Measurements from ENCODE around the gene PLCB2. TPM values are rescaled to one million over a fixed set of nuclear protein-coding genes. Genes with fewer than 3 reads are reported as not detected.

Gene PLCB2
- total RNA-seq, 4 donors from 2014 or later = 0.34 to 3.0 (median 2.0) TPM

DNA sequence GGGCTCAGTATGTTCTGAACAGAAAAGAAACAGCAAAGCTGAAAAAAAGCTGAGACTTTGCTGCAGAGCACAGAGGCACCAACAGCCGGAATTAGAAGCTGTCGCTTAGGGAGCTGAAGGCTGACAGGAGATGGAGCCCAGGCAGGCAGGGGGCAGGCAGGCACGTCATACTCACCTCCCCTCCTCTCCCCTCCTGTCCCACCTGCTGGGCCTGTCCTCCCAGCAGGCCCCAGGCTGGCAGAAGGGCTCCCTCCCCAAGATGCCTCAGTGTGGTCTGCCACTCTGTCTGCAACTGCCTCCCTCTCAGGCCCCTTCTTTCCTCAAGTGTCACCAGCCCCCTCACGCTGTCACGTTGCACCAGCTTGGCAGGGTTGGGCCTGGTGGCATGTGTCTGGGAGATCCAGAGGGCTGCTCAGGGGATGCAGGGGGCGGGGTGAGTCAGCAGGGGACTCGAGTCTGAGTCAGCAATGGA, 21.6 kb downstream of the PLCB2 start:
- WGBS = 88% methylated on average over 7 of the region's 7 CpGs
- TF ChIP-seq POLR2AphosphoS5 (IDR thresholded peaks at IDR 0.05) (no peak), POLR2A (IDR thresholded peaks at IDR 0.05) (no peak), EP300 (IDR thresholded peaks at IDR 0.05) (no peak)
- TF ChIP-seq, protein P1, sequence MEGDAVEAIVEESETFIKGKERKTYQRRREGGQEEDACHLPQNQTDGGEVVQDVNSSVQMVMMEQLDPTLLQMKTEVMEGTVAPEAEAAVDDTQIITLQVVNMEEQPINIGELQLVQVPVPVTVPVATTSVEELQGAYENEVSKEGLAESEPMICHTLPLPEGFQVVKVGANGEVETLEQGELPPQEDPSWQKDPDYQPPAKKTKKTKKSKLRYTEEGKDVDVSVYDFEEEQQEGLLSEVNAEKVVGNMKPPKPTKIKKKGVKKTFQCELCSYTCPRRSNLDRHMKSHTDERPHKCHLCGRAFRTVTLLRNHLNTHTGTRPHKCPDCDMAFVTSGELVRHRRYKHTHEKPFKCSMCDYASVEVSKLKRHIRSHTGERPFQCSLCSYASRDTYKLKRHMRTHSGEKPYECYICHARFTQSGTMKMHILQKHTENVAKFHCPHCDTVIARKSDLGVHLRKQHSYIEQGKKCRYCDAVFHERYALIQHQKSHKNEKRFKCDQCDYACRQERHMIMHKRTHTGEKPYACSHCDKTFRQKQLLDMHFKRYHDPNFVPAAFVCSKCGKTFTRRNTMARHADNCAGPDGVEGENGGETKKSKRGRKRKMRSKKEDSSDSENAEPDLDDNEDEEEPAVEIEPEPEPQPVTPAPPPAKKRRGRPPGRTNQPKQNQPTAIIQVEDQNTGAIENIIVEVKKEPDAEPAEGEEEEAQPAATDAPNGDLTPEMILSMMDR (IDR thresholded peaks at IDR 0.05) = no peak

DNA sequence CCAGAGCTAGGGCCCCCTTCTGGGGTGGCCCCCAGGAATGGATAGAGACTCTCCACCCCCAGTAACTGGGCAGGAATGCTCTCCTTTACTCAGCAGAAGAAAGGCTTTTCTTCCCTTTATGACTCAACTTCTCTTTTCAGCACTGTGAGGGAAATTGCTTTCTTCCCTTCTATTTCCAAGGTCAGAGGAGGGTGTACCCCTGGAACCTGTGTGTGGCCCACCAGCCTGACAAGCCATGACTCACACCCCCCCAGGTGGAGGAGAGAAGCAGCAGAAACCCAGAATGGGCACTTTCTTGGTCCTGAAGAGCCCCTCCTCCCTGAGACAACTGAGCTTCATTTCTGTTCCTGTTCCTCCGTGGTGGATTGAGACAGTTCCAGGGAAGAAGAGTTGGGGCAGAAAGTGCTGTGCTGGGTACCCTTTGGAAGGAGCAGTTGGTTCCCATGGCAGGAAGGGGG, 22.2 kb downstream of the PLCB2 start:
- Histone ChIP-seq H3K4me1 (peaks cover 44% of the 10 kb centered on the region), H3K36me3 (no peaks in the 10 kb centered on the region), H3K27ac (no peak overlapping the region), H3K27me3 (peaks cover 35% of the 10 kb centered on the region), H3K4me3 (no peak overlapping the region), H3K9me3 (no peaks in the 10 kb centered on the region)
- WGBS = 20% methylated on average over 1 of the region's 1 CpG
- no peak for TF ChIP-seq EP300 (IDR thresholded peaks at IDR 0.05)
- TF ChIP-seq POLR2AphosphoS5 (IDR thresholded peaks at IDR 0.05) = no peak
- no peak for TF ChIP-seq POLR2A (IDR thresholded peaks at IDR 0.05)
- TF ChIP-seq, protein P1 (IDR thresholded peaks at IDR 0.05) = no peak
- no peak for DNase-seq (ENCODE audit: low spot score in 2 of 2)

More for the DNA sequence above, 21.6 kb downstream of the PLCB2 start:
- peaks cover 30% of the 10 kb centered on the region for H3K27me3 ChIP-seq
- no peaks in the 10 kb centered on the region for H3K9me3 ChIP-seq
- no peak for DNase-seq (ENCODE audit: low spot score in 2 of 2)
- no peak overlapping the region for H3K27ac ChIP-seq
- peaks cover 49% of the 10 kb centered on the region for H3K4me1 ChIP-seq
- no peaks in the 10 kb centered on the region for H3K36me3 ChIP-seq
- no peak overlapping the region for H3K4me3 ChIP-seq

DNA sequence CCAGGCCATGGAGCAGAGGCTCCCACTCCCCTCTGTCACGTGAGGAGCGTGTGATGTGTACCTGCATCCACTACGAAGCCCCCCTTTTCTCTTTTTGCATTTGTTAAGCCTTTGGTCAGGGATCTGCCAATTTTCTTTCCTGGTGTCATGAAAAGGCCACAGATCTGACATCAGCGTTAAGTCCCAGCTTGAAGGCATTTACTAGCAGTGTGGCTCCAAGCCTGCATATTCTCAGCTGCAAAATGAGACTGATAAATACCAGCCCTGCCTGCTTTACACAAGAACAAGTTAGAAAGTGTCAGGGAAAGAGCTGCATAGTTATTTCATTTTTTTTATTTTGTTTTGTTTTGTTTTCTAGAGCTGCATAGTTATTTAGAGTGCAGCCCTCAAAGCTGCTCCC, 22.6 kb downstream of the PLCB2 start:
- 35% methylated on average over 4 of the region's 4 CpGs for WGBS
- H3K4me1 ChIP-seq = peaks cover 45% of the 10 kb centered on the region
- H3K36me3 ChIP-seq = no peaks in the 10 kb centered on the region
- no peaks in the 10 kb centered on the region for H3K9me3 ChIP-seq
- DNase-seq (ENCODE audit: low spot score in 2 of 2) = no peak
- peaks cover 39% of the 10 kb centered on the region for H3K27me3 ChIP-seq
- TF ChIP-seq POLR2AphosphoS5 (IDR thresholded peaks at IDR 0.05) = no peak
- H3K27ac ChIP-seq = no peak overlapping the region
- H3K4me3 ChIP-seq = no peak overlapping the region

DNA sequence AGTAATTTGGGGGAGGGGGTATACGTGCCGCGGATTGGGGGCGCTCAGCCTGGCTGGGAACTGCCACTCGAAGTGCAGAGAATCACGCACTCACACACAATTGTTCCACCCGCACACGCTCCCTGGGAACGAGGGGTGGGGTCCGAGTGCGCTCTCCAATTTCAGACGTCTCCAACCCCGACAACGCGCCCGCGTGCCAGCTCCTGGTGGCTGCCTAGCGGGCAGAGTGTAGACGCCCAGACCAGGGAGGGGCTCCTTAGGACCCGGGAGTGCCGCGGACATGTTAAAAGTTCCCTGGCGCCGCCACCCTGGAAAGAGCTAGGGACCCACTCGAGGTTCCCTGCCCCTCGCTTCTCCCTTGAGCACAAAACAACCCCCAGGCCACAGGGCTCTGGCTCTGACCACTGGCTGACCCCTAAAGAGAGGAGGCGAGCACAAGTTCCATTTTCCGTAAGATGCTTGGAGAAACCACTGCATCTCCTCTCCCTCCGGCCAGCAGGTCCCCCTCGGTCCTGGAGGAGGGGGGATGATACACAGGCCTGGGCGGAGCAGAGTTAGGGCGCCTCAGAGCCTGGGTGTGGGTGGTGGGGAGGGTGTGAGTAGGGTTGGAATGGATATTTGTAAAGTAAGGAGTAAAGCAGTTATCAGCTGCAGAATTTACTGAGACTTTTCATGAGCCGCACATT, 24.0 kb downstream of the PLCB2 start:
- Histone ChIP-seq H3K27ac (no peak overlapping the region), H3K4me3 (peak overlapping the region; percentile 54), H3K4me1 (peaks cover 50% of the 10 kb centered on the region), H3K36me3 (no peaks in the 10 kb centered on the region), H3K9me3 (no peaks in the 10 kb centered on the region), H3K27me3 (peaks cover 48% of the 10 kb centered on the region)
- whole genome bisulfite sequencing = 54% methylated on average over 8 of the region's 33 CpGs
- TF ChIP-seq POLR2A (IDR thresholded peaks at IDR 0.05) = no peak
- TF ChIP-seq, protein P1 (IDR thresholded peaks at IDR 0.05) = no peak
- no peak for TF ChIP-seq EP300 (IDR thresholded peaks at IDR 0.05)
- DNase-seq (ENCODE audit: low spot score in 2 of 2) = no peak

DNA sequence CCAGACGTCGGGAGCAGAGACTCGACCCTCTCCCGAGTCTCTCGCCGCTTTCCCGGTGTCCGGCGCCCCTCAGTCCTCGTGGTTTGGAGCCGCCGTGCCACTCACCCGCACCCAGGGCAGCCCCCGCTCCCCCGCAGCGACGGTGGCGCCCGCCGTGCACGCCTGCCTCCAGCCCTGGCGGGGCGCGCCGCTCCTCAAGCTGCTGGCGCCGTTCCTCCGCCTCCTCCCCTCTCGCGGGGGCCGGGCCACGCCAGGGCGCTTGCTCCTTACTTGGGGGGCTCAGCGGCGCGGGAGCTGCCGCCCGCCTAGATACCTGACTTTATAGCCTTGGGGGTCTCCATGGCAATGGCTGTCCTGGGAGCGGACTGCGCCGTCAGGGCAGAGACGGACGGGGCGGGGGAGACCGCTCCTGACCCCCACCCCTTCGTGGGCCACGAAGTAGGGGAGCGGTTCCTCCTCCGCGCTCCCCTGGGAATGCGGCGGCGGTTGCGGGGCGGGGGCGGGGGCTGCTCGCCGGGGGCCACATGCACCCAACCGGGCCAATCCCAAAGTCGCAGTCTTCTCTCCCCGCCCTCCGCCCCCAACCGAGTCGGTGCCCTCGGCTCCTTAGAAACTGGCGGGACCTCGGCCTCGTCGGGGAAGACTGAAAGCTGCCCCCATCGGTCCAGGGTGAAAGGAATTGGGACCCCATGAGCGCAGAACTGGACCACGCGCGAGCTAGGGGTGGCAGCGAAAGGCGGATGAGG, 24.7 kb downstream of the PLCB2 start, which contains the start of gene ANKRD63:
TSS of gene ANKRD63 (minus strand) at position 196 of the 746 bp plus-strand sequence. CDS start 478 bp downstream, outside the sequence.
- Histone ChIP-seq H3K27me3 (peaks cover 52% of the 10 kb centered on the region), H3K36me3 (no peaks in the 10 kb centered on the region), H3K27ac (no peak within 1 kb of the TSS), H3K4me3 (peak within 1 kb of the TSS; percentile 54), H3K4me1 (peaks cover 50% of the 10 kb centered on the region), H3K9me3 (no peaks in the 10 kb centered on the region)
- WGBS = 60% methylated on average over 1 of the region's 76 CpGs
- TF ChIP-seq, protein P1 (IDR thresholded peaks at IDR 0.05) = no peak
- TF ChIP-seq POLR2AphosphoS5 (IDR thresholded peaks at IDR 0.05) (no peak), EP300 (IDR thresholded peaks at IDR 0.05) (no peak)
- no peak for DNase-seq (ENCODE audit: low spot score in 2 of 2)

All from suprapubic skin (tissue), 4 donors.